GM18505 (cell line): ENCODE measurements around the gene PARP11.
A peak's percentile ranks its signal among the peaks of the same experiment; 100 is the strongest.

Source experiments
- ATAC-seq: cut with Tn5 transposase; IDR thresholded peaks from one replicate; pipeline ENCODE4 v1.9.1; 2021; ENCODE audit not compliant: unreplicated experiment
- POLR2A ChIP-seq: IDR thresholded peaks from 4 replicates; pipeline ENCODE4 v1.6.1; 2011; ENCODE audit warnings: borderline replicate concordance; ENCODE audit not compliant: insufficient read depth, insufficient read length; ENCODE audit errors: extremely low read depth

PARP11 gene

GRCh38 chr12:3872800-3873636, at the start of gene PARP11:
Gene PARP11, minus strand, starts transcription at chr12:3873399. Its CDS starts 170 bp downstream, at chr12:3873229.
- peak; percentile 71 for TF ChIP-seq POLR2A
- ATAC-seq, result peak; percentile 93

- ATAC-seq, result no peak
- TF ChIP-seq POLR2A, result no peak
Observed at GRCh38 chr12:3922033-3922432, 48.8 kb upstream of the PARP11 start.

- no peak for ATAC-seq
Observed at GRCh38 chr12:3921526-3921925, 48.3 kb upstream of the PARP11 start.

GRCh38 chr12:3921151-3921471, 47.9 kb upstream of the PARP11 start:
- TF ChIP-seq POLR2A, result no peak
- ATAC-seq, result no peak

More at GRCh38 chr12:3921526-3921925, 48.3 kb upstream of the PARP11 start:
- TF ChIP-seq POLR2A, result no peak

GRCh38 chr12:3920351-3921150, 47.4 kb upstream of the PARP11 start:
- no peak for TF ChIP-seq POLR2A
- ATAC-seq, result no peak

GRCh38 chr12:3913278-3913677, 40.1 kb upstream of the PARP11 start:
- no peak for TF ChIP-seq POLR2A
- ATAC-seq, result no peak

- ATAC-seq, result no peak
Observed at GRCh38 chr12:3912863-3913262, 39.7 kb upstream of the PARP11 start.

GRCh38 chr12:3911409-3911808, 38.2 kb upstream of the PARP11 start:
- ATAC-seq, result no peak
- TF ChIP-seq POLR2A, result no peak

More at GRCh38 chr12:3912863-3913262, 39.7 kb upstream of the PARP11 start:
- no peak for TF ChIP-seq POLR2A

GRCh38 chr12:3905664-3906063, 32.5 kb upstream of the PARP11 start:
- TF ChIP-seq POLR2A, result no peak
- no peak for ATAC-seq

GRCh38 chr12:3904999-3905398, 31.8 kb upstream of the PARP11 start:
- no peak for ATAC-seq
- TF ChIP-seq POLR2A, result no peak

GRCh38 chr12:3902921-3903320, 29.7 kb upstream of the PARP11 start:
- no peak for ATAC-seq
- TF ChIP-seq POLR2A, result no peak

- no peak for ATAC-seq
- TF ChIP-seq POLR2A, result no peak
Observed at GRCh38 chr12:3901116-3901515, 27.9 kb upstream of the PARP11 start.

- no peak for TF ChIP-seq POLR2A
- ATAC-seq, result no peak
Observed at GRCh38 chr12:3898756-3899155, 25.6 kb upstream of the PARP11 start.
